Measurements from ENCODE around the gene IL5RA. TPM values are rescaled to one million over a fixed set of nuclear protein-coding genes. Genes with fewer than 3 reads are reported as not detected.

Gene IL5RA
- total and polyA plus RNA-seq, 9 of the 15 experiments (the other 6 are each of a cell fraction or from before 2014, with no cell fraction given) = 0.07 to 0.28 (median 0.14) TPM; not detected in 4

- Histone ChIP-seq H3K4me1 (replicated peaks in 1 of 2; ENCODE audit: control insufficient read depth in 2 of 2, insufficient read depth in 2 of 2, low read length in 2 of 2) (peaks cover 0 to 7% of the 10 kb centered on the region in 2 experiments; a peak in 2 of 5 replicates), H3K36me3 (ENCODE audit: control insufficient read depth, insufficient read depth, low read length) (no peaks in the 10 kb centered on the region), H3K9me3 (replicated peaks; ENCODE audit: control insufficient read depth, insufficient read depth, low read depth, low read length) (no peaks in the 10 kb centered on the region), H3K9me1 (ENCODE audit: control insufficient read depth, insufficient read depth, low read length) (no peaks in the 10 kb centered on the region), H3K4me3 (no peak overlapping the region), H3K27ac (ENCODE audit: extremely low read depth, low read depth, low read length) (no peak overlapping the region), H4K20me1 (replicated peaks; ENCODE audit: control insufficient read depth, insufficient read depth, low read length) (no peaks in the 10 kb centered on the region), H2AFZ (ENCODE audit: low read depth, low read length) (no peak overlapping the region), H3K4me2 (ENCODE audit: insufficient read depth, low read length) (no peak overlapping the region), H3K27me3 (ENCODE audit: control insufficient read depth in 2 of 2, insufficient read depth in 2 of 2, low read length in 2 of 2) (peaks cover 0 to 4% of the 10 kb centered on the region in 2 experiments; a peak in 2 of 5 replicates), H3K79me2 (ENCODE audit: control insufficient read depth, insufficient read depth, low read length) (no peaks in the 10 kb centered on the region), H3K9ac (ENCODE audit: insufficient read depth in 1 of 2, low read depth in 2 of 2, low read length in 2 of 2) (no peak overlapping the region)
- no TSS peak for BruUV-seq (replicated peaks)
- ChIA-PET CTCF (ENCODE audit: low intra/inter-chr PET ratio) (no interaction called here), POLR2A (interaction anchor here (0.6 to 1.2 kb wide), 2 partner anchors 234 to 682 kb away, joined by 4 read pairs; no protein-coding TSS in a partner anchor)
- no peak for FAIRE-seq
- ATAC-seq = no peak
- in situ Hi-C loops (cut with MboI) = no loop called here
- intact Hi-C loops (cut with micrococcal nuclease) = no loop called here
- DNase-seq (ENCODE audit: extremely low read depth in 1 of 4, low spot score in 3 of 4) = no peak
- TF ChIP-seq U2AF1 (optimal IDR thresholded peaks at IDR 0.05; ENCODE audit: low read depth, low read length) (no peak), USF1 (CRISPR knock-in tag; IDR thresholded peaks at IDR 0.05) (no peak), EGR1 (conservative IDR thresholded peaks at IDR 0.05) (no peak), MLX (CRISPR knock-in tag; conservative IDR thresholded peaks at IDR 0.05) (no peak), BRF1 (IDR thresholded peaks at IDR 0.05; ENCODE audit: borderline replicate concordance, extremely low read depth, insufficient read length) (no peak), DACH1 (IDR thresholded peaks at IDR 0.05; ENCODE audit: partially characterized antibody) (no peak), ZNF134 (CRISPR knock-in tag; conservative IDR thresholded peaks at IDR 0.05) (no peak), RFX1 (IDR thresholded peaks at IDR 0.05) (no peak), NFIX (CRISPR knock-in tag; IDR thresholded peaks at IDR 0.05; ENCODE audit: low read depth) (no peak), ZNF79 (CRISPR knock-in tag; IDR thresholded peaks at IDR 0.05; ENCODE audit: low read depth) (no peak), IRF1 (CRISPR knock-in tag; IDR thresholded peaks at IDR 0.05; ENCODE audit: borderline replicate concordance) (no peak), ZNF12 (CRISPR knock-in tag; IDR thresholded peaks at IDR 0.05) (no peak), TAF15 (IDR thresholded peaks at IDR 0.05; ENCODE audit: low read depth, low read length) (no peak), POLR2G (IDR thresholded peaks at IDR 0.05; ENCODE audit: low read depth, low read length) (no peak), NFRKB (IDR thresholded peaks at IDR 0.05; ENCODE audit: low read depth) (no peak), HDGF (IDR thresholded peaks at IDR 0.05) (no peak)
- TF ChIP-seq, protein P1, sequence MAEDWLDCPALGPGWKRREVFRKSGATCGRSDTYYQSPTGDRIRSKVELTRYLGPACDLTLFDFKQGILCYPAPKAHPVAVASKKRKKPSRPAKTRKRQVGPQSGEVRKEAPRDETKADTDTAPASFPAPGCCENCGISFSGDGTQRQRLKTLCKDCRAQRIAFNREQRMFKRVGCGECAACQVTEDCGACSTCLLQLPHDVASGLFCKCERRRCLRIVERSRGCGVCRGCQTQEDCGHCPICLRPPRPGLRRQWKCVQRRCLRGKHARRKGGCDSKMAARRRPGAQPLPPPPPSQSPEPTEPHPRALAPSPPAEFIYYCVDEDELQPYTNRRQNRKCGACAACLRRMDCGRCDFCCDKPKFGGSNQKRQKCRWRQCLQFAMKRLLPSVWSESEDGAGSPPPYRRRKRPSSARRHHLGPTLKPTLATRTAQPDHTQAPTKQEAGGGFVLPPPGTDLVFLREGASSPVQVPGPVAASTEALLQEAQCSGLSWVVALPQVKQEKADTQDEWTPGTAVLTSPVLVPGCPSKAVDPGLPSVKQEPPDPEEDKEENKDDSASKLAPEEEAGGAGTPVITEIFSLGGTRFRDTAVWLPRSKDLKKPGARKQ (CRISPR knock-in tag; IDR thresholded peaks at IDR 0.05) = no peak
These were observed 22.9 kb downstream of the IL5RA start for GRCh38 chr3:3087279-3087678.

Data from K562 (cell line).